ENCODE data around the gene RGS21.

Gene RGS21

DNA sequence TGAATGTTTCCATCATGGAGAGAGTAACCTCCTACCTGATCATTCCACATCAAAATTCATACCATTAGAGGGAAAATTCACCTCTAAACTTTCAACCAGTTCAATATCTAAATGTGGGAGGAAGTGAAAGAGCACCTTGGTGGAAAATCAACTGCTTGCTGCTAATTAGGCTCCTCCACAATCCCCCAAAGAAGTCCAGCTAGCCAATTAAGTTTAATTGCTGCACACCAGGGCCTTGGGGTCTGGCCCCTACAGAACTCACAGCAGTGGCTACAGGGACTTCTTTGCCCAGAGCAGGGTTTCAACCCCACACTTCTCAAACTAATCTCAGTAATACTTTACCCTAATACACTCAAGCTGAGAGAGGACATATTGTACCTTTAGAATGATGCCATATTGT, 62.1 kb downstream of the RGS21 start:
- Histone ChIP-seq H3K4me3 (ENCODE audit: low read depth in 1 of 2, low read length in 2 of 2) (no peak overlapping the region), H3K9ac (ENCODE audit: low read length) (no peak overlapping the region), H3K27me3 (ENCODE audit: control insufficient read depth in 1 of 2, insufficient read depth in 2 of 2, low read length in 2 of 2) (no peaks in the 10 kb centered on the region), H3K36me3 (ENCODE audit: insufficient read depth, low read length) (no peaks in the 10 kb centered on the region), H3K9me3 (ENCODE audit: low read length) (no peaks in the 10 kb centered on the region), H3K27ac (ENCODE audit: low read depth, low read length) (no peak overlapping the region), H3K4me1 (ENCODE audit: insufficient read depth, low read length) (no peaks in the 10 kb centered on the region)

- Histone ChIP-seq H3K36me3 (ENCODE audit: insufficient read depth, low read length) (no peaks in the 10 kb centered on the region), H3K27ac (ENCODE audit: low read depth, low read length) (no peak overlapping the region), H3K9ac (ENCODE audit: low read length) (no peak overlapping the region), H3K27me3 (ENCODE audit: control insufficient read depth in 1 of 2, insufficient read depth in 2 of 2, low read length in 2 of 2) (no peaks in the 10 kb centered on the region), H3K9me3 (ENCODE audit: low read length) (no peaks in the 10 kb centered on the region), H3K4me1 (ENCODE audit: insufficient read depth, low read length) (no peaks in the 10 kb centered on the region), H3K4me3 (ENCODE audit: low read depth in 1 of 2, low read length in 2 of 2) (no peak overlapping the region)
Observed at GRCh38 chr1:192379554-192379953, 62.8 kb downstream of the RGS21 start.

DNA sequence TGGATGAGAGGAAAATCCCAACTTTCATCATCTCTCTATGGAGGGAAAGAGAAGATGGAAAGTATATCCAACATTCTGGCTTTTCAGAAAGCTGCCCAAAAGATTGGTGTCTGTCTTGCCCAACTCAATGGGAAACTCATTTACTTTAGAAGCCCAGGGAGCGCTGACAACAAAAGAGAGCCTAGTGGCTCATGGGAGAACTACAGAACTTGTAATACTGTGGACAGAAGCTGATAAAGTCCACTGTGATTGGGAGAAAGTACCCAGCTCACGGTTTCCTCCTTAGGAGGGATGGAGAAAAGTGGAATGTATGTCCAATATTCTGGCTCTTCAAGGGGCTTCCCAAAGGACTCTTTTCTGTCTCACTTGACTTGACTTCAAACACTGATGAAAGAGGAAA, 66.0 kb downstream of the RGS21 start:
- Histone ChIP-seq H3K9me3 (ENCODE audit: low read length) (no peaks in the 10 kb centered on the region), H3K9ac (ENCODE audit: low read length) (no peak overlapping the region), H3K4me3 (ENCODE audit: low read depth in 1 of 2, low read length in 2 of 2) (no peak overlapping the region), H3K27me3 (ENCODE audit: control insufficient read depth in 1 of 2, insufficient read depth in 2 of 2, low read length in 2 of 2) (no peaks in the 10 kb centered on the region), H3K36me3 (ENCODE audit: insufficient read depth, low read length) (no peaks in the 10 kb centered on the region), H3K27ac (ENCODE audit: low read depth, low read length) (no peak overlapping the region), H3K4me1 (ENCODE audit: insufficient read depth, low read length) (no peaks in the 10 kb centered on the region)

GRCh38 chr1:192386051-192386650, 69.4 kb downstream of the RGS21 start:
- H3K36me3 ChIP-seq (ENCODE audit: insufficient read depth, low read length) = no peaks in the 10 kb centered on the region
- no peaks in the 10 kb centered on the region for H3K9me3 ChIP-seq (ENCODE audit: low read length)
- no peaks in the 10 kb centered on the region for H3K4me1 ChIP-seq (ENCODE audit: insufficient read depth, low read length)
- no peaks in the 10 kb centered on the region for H3K27me3 ChIP-seq (ENCODE audit: control insufficient read depth in 1 of 2, insufficient read depth in 2 of 2, low read length in 2 of 2)
- no peak overlapping the region for H3K4me3 ChIP-seq (ENCODE audit: low read depth in 1 of 2, low read length in 2 of 2)
- H3K27ac ChIP-seq (ENCODE audit: low read depth, low read length) = no peak overlapping the region
- H3K9ac ChIP-seq (ENCODE audit: low read length) = no peak overlapping the region

DNA sequence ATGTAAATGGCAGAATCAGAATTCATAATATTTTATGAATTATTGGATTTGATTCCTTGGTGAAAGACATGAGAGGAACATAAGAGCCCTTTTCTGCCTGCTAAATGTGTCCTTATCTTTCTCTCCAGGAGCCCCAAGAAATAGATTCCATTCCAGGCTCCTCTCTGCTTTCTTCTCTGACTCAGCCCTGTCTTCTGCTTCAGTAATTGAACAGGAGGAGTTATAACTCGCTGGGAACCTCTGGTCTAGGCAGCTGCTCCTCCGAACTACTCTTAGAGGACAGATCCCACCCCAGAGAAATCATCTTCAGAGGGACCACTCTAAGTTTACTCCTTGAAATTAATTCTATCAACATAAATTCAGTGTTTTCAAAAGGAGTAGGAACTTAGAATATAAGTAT, 78.4 kb downstream of the RGS21 start:
- no peaks in the 10 kb centered on the region for H3K27me3 ChIP-seq (ENCODE audit: control insufficient read depth in 1 of 2, insufficient read depth in 2 of 2, low read length in 2 of 2)
- no peaks in the 10 kb centered on the region for H3K4me1 ChIP-seq (ENCODE audit: insufficient read depth, low read length)
- H3K4me3 ChIP-seq (ENCODE audit: low read depth in 1 of 2, low read length in 2 of 2) = no peak overlapping the region
- no peaks in the 10 kb centered on the region for H3K36me3 ChIP-seq (ENCODE audit: insufficient read depth, low read length)
- no peaks in the 10 kb centered on the region for H3K9me3 ChIP-seq (ENCODE audit: low read length)
- H3K27ac ChIP-seq (ENCODE audit: low read depth, low read length) = no peak overlapping the region
- H3K9ac ChIP-seq (ENCODE audit: low read length) = no peak overlapping the region

- no peaks in the 10 kb centered on the region for H3K27me3 ChIP-seq (ENCODE audit: control insufficient read depth in 1 of 2, insufficient read depth in 2 of 2, low read length in 2 of 2)
- H3K9ac ChIP-seq (ENCODE audit: low read length) = no peak overlapping the region
- no peaks in the 10 kb centered on the region for H3K4me1 ChIP-seq (ENCODE audit: insufficient read depth, low read length)
- H3K4me3 ChIP-seq (ENCODE audit: low read depth in 1 of 2, low read length in 2 of 2) = no peak overlapping the region
- no peaks in the 10 kb centered on the region for H3K36me3 ChIP-seq (ENCODE audit: insufficient read depth, low read length)
- H3K9me3 ChIP-seq (ENCODE audit: low read length) = no peaks in the 10 kb centered on the region
- no peak overlapping the region for H3K27ac ChIP-seq (ENCODE audit: low read depth, low read length)
Observed at GRCh38 chr1:192395895-192396294, 79.1 kb downstream of the RGS21 start.

DNA sequence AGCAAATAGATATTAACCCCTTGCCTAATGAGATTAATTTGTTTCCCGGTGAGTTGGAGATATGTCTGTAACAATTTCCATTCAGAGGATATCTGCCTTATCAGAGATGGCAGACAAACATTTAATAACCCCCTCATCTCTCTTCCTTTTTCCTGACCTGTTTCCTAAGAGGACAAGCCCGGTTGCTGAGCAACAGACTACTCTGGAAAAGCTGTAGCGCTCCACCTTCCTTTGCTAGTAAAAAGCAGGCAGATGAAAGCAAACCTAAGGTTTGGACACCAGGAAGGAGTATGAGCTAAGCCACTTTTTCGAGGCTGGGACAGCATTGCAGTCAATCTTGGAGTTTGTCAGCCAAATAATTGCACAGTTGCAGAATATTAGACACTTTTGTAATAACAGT, 82.4 kb downstream of the RGS21 start:
- Histone ChIP-seq H3K27me3 (ENCODE audit: control insufficient read depth in 1 of 2, insufficient read depth in 2 of 2, low read length in 2 of 2) (no peaks in the 10 kb centered on the region), H3K9me3 (ENCODE audit: low read length) (no peaks in the 10 kb centered on the region), H3K9ac (ENCODE audit: low read length) (no peak overlapping the region), H3K4me3 (ENCODE audit: low read depth in 1 of 2, low read length in 2 of 2) (no peak overlapping the region), H3K27ac (ENCODE audit: low read depth, low read length) (no peak overlapping the region), H3K4me1 (ENCODE audit: insufficient read depth, low read length) (peaks cover 8% of the 10 kb centered on the region), H3K36me3 (ENCODE audit: insufficient read depth, low read length) (no peaks in the 10 kb centered on the region)

- no peaks in the 10 kb centered on the region for H3K36me3 ChIP-seq (ENCODE audit: insufficient read depth, low read length)
- H3K27ac ChIP-seq (ENCODE audit: low read depth, low read length) = no peak overlapping the region
- no peak overlapping the region for H3K9ac ChIP-seq (ENCODE audit: low read length)
- H3K4me3 ChIP-seq (ENCODE audit: low read depth in 1 of 2, low read length in 2 of 2) = no peak overlapping the region
- H3K9me3 ChIP-seq (ENCODE audit: low read length) = no peaks in the 10 kb centered on the region
- H3K4me1 ChIP-seq (ENCODE audit: insufficient read depth, low read length) = peaks cover 8% of the 10 kb centered on the region
- no peaks in the 10 kb centered on the region for H3K27me3 ChIP-seq (ENCODE audit: control insufficient read depth in 1 of 2, insufficient read depth in 2 of 2, low read length in 2 of 2)
Observed at GRCh38 chr1:192401825-192402224, 85.0 kb downstream of the RGS21 start.

GRCh38 chr1:192402571-192402970, 85.8 kb downstream of the RGS21 start:
- no peaks in the 10 kb centered on the region for H3K36me3 ChIP-seq (ENCODE audit: insufficient read depth, low read length)
- no peak overlapping the region for H3K4me3 ChIP-seq (ENCODE audit: low read depth in 1 of 2, low read length in 2 of 2)
- no peak overlapping the region for H3K9ac ChIP-seq (ENCODE audit: low read length)
- no peaks in the 10 kb centered on the region for H3K9me3 ChIP-seq (ENCODE audit: low read length)
- H3K27ac ChIP-seq (ENCODE audit: low read depth, low read length) = no peak overlapping the region
- peaks cover 8% of the 10 kb centered on the region for H3K4me1 ChIP-seq (ENCODE audit: insufficient read depth, low read length)
- H3K27me3 ChIP-seq (ENCODE audit: control insufficient read depth in 1 of 2, insufficient read depth in 2 of 2, low read length in 2 of 2) = no peaks in the 10 kb centered on the region

DNA sequence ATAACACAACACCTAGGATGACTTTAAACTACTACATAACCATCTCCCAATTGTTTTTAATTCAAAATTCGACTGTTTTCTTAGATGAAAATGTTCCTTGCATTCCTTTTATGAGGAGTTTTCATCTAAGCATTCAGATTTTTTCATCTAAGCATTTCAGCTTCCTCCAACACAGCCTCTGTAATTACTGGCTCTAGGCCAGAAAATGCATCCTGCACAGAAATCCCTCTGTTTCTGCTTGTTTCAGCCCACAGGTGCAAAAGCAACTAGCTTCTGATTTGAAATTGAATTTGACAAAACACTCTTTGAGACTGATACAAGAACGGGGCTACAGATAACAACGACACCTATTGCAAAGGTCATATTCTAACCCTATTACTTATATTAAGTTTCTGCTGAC, 90.4 kb downstream of the RGS21 start:
- Histone ChIP-seq H3K36me3 (ENCODE audit: insufficient read depth, low read length) (no peaks in the 10 kb centered on the region), H3K9ac (ENCODE audit: low read length) (no peak overlapping the region), H3K4me1 (ENCODE audit: insufficient read depth, low read length) (no peaks in the 10 kb centered on the region), H3K4me3 (ENCODE audit: low read depth in 1 of 2, low read length in 2 of 2) (no peak overlapping the region), H3K27ac (ENCODE audit: low read depth, low read length) (no peak overlapping the region), H3K27me3 (ENCODE audit: control insufficient read depth in 1 of 2, insufficient read depth in 2 of 2, low read length in 2 of 2) (no peaks in the 10 kb centered on the region), H3K9me3 (ENCODE audit: low read length) (no peaks in the 10 kb centered on the region)
